ENCODE results near the gene ADAMTSL5. TPM values are rescaled to one million over a fixed set of nuclear protein-coding genes. Genes with fewer than 3 reads are reported as not detected.
A peak's percentile ranks its signal among the peaks of the same experiment; 100 is the strongest.

ADAMTSL5 gene
- total and polyA plus RNA-seq, 2 of the 13 experiments (the other 11 are each of a cell fraction or from before 2014, with no cell fraction given) = 0.60 to 2.7 TPM

DNA sequence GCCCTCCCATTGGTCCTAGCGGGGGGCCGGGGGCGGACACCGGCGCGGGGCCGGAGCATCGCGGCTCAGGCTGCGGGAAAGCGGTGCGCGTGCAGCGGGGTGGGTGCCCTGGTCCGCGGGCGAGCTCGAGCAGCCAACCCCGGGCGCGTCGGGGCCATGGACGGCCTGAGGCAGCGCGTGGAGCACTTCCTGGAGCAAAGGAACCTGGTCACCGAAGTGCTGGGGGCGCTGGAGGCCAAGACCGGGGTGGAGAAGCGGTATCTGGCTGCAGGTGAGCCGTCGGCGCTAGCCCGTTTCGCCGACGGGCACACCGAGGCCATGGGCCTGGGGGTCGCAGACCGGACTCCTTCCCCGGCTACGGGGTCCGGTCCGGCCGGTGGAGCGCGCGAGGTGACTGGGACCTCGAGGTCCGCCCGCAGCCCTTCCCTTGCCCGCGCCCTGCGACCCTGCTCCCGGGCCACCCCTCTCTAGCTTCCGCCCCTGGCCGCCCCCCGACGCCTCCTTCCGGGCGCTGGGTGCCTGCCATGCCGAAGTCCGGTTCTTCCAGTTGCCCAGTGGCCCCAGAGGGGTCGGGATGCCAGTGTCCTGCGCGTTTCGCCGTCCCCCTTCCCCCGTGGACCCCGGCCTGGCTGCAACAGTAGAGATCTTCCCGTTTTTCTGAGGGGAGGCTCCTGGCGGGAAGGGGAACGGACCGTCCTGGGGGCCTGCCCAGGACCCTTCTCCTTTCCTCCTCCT lies 21.5 kb downstream of the ADAMTSL5 start, which contains the start of gene REEP6 (continued):
- TF ChIP-seq, protein P1, sequence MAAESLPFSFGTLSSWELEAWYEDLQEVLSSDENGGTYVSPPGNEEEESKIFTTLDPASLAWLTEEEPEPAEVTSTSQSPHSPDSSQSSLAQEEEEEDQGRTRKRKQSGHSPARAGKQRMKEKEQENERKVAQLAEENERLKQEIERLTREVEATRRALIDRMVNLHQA (CRISPR knock-in tag; IDR thresholded peaks at IDR 0.05) = no peak
- TF ChIP-seq ZNF180 (CRISPR knock-in tag; IDR thresholded peaks at IDR 0.05; ENCODE audit: borderline replicate concordance, low read depth) (no peak), ZNF678 (CRISPR knock-in tag; IDR thresholded peaks at IDR 0.05) (no peak), IKZF1 (IDR thresholded peaks at IDR 0.05) (no peak), RBFOX2 (IDR thresholded peaks at IDR 0.05; ENCODE audit: low read depth, low read length) (peak; percentile 91), ZNF17 (CRISPR knock-in tag; IDR thresholded peaks at IDR 0.05) (no peak), ZNF776 (CRISPR knock-in tag; IDR thresholded peaks at IDR 0.05) (peak; percentile 60; the same call in 1 of the 2 replicates), SPEN (CRISPR knock-in tag; IDR thresholded peaks at IDR 0.05; ENCODE audit: low read depth) (no peak; the same call in 1 of the 2 replicates), ZNF274 (CRISPR knock-in tag; IDR thresholded peaks at IDR 0.05) (no peak; the same call in 1 of the 2 replicates), ZNF431 (CRISPR knock-in tag; IDR thresholded peaks at IDR 0.05; ENCODE audit: borderline replicate concordance, low read depth) (0 out of 2 replicates have a peak, but pooled peaks have one; percentile 61), U2AF2 (IDR thresholded peaks at IDR 0.05; ENCODE audit: low read depth, low read length) (no peak), ZNF251 (CRISPR knock-in tag; IDR thresholded peaks at IDR 0.05) (no peak), POLR2AphosphoS5 (IDR thresholded peaks at IDR 0.05; ENCODE audit: low read depth, low read length) (peak; percentile 77), BHLHE40 (IDR thresholded peaks at IDR 0.05; ENCODE audit: low read length) (no peak), NFKBIZ (CRISPR knock-in tag; IDR thresholded peaks at IDR 0.05) (no peak), TP53 (CRISPR knock-in tag; conservative IDR thresholded peaks at IDR 0.05) (no peak), SMYD3 (CRISPR knock-in tag; IDR thresholded peaks at IDR 0.05) (no peak)
- TF ChIP-seq, protein P2, sequence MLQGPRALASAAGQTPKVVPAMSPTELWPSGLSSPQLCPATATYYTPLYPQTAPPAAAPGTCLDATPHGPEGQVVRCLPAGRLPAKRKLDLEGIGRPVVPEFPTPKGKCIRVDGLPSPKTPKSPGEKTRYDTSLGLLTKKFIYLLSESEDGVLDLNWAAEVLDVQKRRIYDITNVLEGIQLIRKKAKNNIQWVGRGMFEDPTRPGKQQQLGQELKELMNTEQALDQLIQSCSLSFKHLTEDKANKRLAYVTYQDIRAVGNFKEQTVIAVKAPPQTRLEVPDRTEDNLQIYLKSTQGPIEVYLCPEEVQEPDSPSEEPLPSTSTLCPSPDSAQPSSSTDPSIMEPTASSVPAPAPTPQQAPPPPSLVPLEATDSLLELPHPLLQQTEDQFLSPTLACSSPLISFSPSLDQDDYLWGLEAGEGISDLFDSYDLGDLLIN (CRISPR knock-in tag; IDR thresholded peaks at IDR 0.05; ENCODE audit: borderline replicate concordance) = 0 out of 2 replicates have a peak, but pooled peaks have one; percentile 64
- TF ChIP-seq, protein P3, sequence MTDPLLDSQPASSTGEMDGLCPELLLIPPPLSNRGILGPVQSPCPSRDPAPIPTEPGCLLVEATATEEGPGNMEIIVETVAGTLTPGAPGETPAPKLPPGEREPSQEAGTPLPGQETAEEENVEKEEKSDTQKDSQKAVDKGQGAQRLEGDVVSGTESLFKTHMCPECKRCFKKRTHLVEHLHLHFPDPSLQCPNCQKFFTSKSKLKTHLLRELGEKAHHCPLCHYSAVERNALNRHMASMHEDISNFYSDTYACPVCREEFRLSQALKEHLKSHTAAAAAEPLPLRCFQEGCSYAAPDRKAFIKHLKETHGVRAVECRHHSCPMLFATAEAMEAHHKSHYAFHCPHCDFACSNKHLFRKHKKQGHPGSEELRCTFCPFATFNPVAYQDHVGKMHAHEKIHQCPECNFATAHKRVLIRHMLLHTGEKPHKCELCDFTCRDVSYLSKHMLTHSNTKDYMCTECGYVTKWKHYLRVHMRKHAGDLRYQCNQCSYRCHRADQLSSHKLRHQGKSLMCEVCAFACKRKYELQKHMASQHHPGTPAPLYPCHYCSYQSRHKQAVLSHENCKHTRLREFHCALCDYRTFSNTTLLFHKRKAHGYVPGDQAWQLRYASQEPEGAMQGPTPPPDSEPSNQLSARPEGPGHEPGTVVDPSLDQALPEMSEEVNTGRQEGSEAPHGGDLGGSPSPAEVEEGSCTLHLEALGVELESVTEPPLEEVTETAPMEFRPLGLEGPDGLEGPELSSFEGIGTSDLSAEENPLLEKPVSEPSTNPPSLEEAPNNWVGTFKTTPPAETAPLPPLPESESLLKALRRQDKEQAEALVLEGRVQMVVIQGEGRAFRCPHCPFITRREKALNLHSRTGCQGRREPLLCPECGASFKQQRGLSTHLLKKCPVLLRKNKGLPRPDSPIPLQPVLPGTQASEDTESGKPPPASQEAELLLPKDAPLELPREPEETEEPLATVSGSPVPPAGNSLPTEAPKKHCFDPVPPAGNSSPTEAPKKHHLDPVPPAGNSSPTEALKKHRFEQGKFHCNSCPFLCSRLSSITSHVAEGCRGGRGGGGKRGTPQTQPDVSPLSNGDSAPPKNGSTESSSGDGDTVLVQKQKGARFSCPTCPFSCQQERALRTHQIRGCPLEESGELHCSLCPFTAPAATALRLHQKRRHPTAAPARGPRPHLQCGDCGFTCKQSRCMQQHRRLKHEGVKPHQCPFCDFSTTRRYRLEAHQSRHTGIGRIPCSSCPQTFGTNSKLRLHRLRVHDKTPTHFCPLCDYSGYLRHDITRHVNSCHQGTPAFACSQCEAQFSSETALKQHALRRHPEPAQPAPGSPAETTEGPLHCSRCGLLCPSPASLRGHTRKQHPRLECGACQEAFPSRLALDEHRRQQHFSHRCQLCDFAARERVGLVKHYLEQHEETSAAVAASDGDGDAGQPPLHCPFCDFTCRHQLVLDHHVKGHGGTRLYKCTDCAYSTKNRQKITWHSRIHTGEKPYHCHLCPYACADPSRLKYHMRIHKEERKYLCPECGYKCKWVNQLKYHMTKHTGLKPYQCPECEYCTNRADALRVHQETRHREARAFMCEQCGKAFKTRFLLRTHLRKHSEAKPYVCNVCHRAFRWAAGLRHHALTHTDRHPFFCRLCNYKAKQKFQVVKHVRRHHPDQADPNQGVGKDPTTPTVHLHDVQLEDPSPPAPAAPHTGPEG (CRISPR knock-in tag; IDR thresholded peaks at IDR 0.05) = peak; percentile 73; the same call in 1 of the 2 replicates
- TF ChIP-seq, protein P4, sequence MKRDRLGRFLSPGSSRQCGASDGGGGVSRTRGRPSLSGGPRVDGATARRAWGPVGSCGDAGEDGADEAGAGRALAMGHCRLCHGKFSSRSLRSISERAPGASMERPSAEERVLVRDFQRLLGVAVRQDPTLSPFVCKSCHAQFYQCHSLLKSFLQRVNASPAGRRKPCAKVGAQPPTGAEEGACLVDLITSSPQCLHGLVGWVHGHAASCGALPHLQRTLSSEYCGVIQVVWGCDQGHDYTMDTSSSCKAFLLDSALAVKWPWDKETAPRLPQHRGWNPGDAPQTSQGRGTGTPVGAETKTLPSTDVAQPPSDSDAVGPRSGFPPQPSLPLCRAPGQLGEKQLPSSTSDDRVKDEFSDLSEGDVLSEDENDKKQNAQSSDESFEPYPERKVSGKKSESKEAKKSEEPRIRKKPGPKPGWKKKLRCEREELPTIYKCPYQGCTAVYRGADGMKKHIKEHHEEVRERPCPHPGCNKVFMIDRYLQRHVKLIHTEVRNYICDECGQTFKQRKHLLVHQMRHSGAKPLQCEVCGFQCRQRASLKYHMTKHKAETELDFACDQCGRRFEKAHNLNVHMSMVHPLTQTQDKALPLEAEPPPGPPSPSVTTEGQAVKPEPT (CRISPR knock-in tag; IDR thresholded peaks at IDR 0.05; ENCODE audit: low read depth) = no peak

Measured in HepG2 (cell line).